ENCODE data around the gene DPP9.

DNA sequence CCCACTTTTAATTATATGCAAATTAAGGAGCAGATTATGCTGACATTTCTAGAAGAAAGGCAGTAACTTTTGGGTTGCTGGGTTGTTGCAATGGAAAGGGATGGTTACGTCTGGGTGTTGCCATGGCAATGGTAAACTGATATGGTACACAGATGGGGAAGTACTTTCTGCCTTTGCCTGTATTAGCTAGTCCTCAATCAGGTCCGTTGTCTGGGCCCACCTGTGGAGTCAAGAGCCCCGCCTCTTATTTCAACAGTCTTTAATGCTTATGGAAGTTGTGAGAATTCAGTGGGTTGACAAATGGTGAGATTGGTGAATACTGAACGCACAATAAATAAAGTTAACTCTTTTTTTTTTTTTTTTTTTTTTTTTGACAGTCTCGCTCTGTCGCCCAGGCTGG is 30.6 kb upstream of the DPP9 start:
- TF ChIP-seq SUZ12 (IDR thresholded peaks at IDR 0.05) = no peak
- TF ChIP-seq TARDBP (IDR thresholded peaks at IDR 0.05) = no peak
- no peak for TF ChIP-seq SP1 (IDR thresholded peaks at IDR 0.05)

All from HEK293T (cell line).